Calu3 (cell line): ENCODE data around the gene YAF2. TPM values are rescaled to one million over a fixed set of nuclear protein-coding genes. Genes with fewer than 3 reads are reported as not detected.

Source experiments
- BruUV-seq: library from RNA; stranded (reverse); fragments of 400-500 nt; replicated peaks from 2 replicates; lab custom pipeline; 2021; lab: Mats Ljungman, UMichigan
- CTCF ChIA-PET: fragments of 300-600 bp; sonication (Branson Sonifier 250); formaldehyde crosslinking; loops from one replicate; lab custom pipeline; 2022; ENCODE audit warnings: antibody characterized with exemption; lab: Charles Lee
- DNase-seq: peaks from one replicate; pipeline ENCODE4 v3.0.0; 2022
- H3K27ac Mint-ChIP-seq: one replicate; pipeline ENCODE4 v1.8.0; 2022; ENCODE audit warnings: mixed read lengths; ENCODE audit not compliant: unreplicated experiment
- H3K27me3 Mint-ChIP-seq: one replicate; pipeline ENCODE4 v1.8.0; 2022; ENCODE audit warnings: mixed read lengths; ENCODE audit not compliant: unreplicated experiment
- H3K36me3 Mint-ChIP-seq: one replicate; pipeline ENCODE4 v1.8.0; 2022; ENCODE audit warnings: mild to moderate bottlenecking, moderate library complexity, mixed read lengths; ENCODE audit not compliant: insufficient read depth, unreplicated experiment
- H3K4me1 Mint-ChIP-seq: one replicate; pipeline ENCODE4 v1.8.0; 2022; ENCODE audit warnings: mild to moderate bottlenecking, low read depth, mixed read lengths; ENCODE audit not compliant: unreplicated experiment
- H3K4me3 Mint-ChIP-seq: one replicate; pipeline ENCODE4 v1.8.0; 2022; ENCODE audit warnings: mild to moderate bottlenecking, low read depth, moderate library complexity, mixed read lengths; ENCODE audit not compliant: unreplicated experiment
- H3K9me3 Mint-ChIP-seq: one replicate; pipeline ENCODE4 v1.8.0; 2022; ENCODE audit warnings: low read depth, mixed read lengths; ENCODE audit not compliant: unreplicated experiment
- CTCF ChIP-seq: fragments of 200-600 bp; IDR thresholded peaks from one replicate; pipeline ENCODE4 v1.8.0; 2022; ENCODE audit warnings: antibody characterized with exemption; ENCODE audit not compliant: unreplicated experiment
- intact Hi-C: fragments of 100-400 bp; cut with micrococcal nuclease; formaldehyde crosslinking; loops from one replicate; pipeline ENCODE4 v1.10.0; 2022; ENCODE audit not compliant: unreplicated experiment
- total RNA-seq: library from RNA; stranded (reverse); gene quantifications from 2 replicates; pipeline ENCODE4 v1.2.3, GENCODE V29; 2022

Gene YAF2
- total RNA-seq, 1 experiment from 2014 or later = 18.9 TPM

GRCh38 chr12:42145552-42146215 lies 92.4 kb downstream of the YAF2 start:
- no TSS peak for BruUV-seq
- no peak for TF ChIP-seq CTCF
- H3K4me3 Mint-ChIP-seq = peak overlapping the region; percentile 94
- peak overlapping the region; percentile 35 for H3K27ac Mint-ChIP-seq
- intact Hi-C loops = loop anchor here (10.0 kb wide), 1 partner anchor 89 kb away; the partner anchor contains the start of gene YAF2
- CTCF ChIA-PET = interaction anchor here (0.8 kb wide), 1 partner anchor 186 kb away, joined by 4 read pairs; no protein-coding TSS in a partner anchor
- no peaks in the 10 kb centered on the region for H3K27me3 Mint-ChIP-seq
- H3K9me3 Mint-ChIP-seq = no peaks in the 10 kb centered on the region
- DNase-seq = no peak
- H3K36me3 Mint-ChIP-seq = peaks cover 12% of the 10 kb centered on the region
- peaks cover 33% of the 10 kb centered on the region for H3K4me1 Mint-ChIP-seq

GRCh38 chr12:42145197-42145549 lies 92.9 kb downstream of the YAF2 start:
- intact Hi-C loops = loop anchor here (10.0 kb wide), 1 partner anchor 90 kb away; the partner anchor contains the start of gene YAF2
- H3K9me3 Mint-ChIP-seq = no peaks in the 10 kb centered on the region
- peaks cover 12% of the 10 kb centered on the region for H3K36me3 Mint-ChIP-seq
- DNase-seq = no peak
- H3K4me3 Mint-ChIP-seq = peak overlapping the region; percentile 94
- peak overlapping the region; percentile 35 for H3K27ac Mint-ChIP-seq
- no peak for TF ChIP-seq CTCF
- H3K27me3 Mint-ChIP-seq = no peaks in the 10 kb centered on the region
- H3K4me1 Mint-ChIP-seq = peaks cover 36% of the 10 kb centered on the region
- BruUV-seq = no TSS peak
- CTCF ChIA-PET = interaction anchor here (0.8 kb wide), 1 partner anchor 187 kb away, joined by 4 read pairs; no protein-coding TSS in a partner anchor

- CTCF ChIA-PET = interaction anchor here (0.8 kb wide), 1 partner anchor 187 kb away, joined by 4 read pairs; no protein-coding TSS in a partner anchor
- Mint-ChIP-seq H3K4me3 (peak within 1 kb of the TSS; percentile 94), H3K9me3 (no peaks in the 10 kb centered on the region), H3K36me3 (peaks cover 12% of the 10 kb centered on the region), H3K4me1 (peaks cover 36% of the 10 kb centered on the region), H3K27ac (peak within 1 kb of the TSS; percentile 93), H3K27me3 (no peaks in the 10 kb centered on the region)
- peak; percentile 87 for DNase-seq
- intact Hi-C loops = loop anchor here (5.0 to 10.0 kb wide), 2 partner anchors 90 to 183 kb away; partner anchors contain the start of genes PPHLN1, YAF2 and ZCRB1
- no TSS peak for BruUV-seq
- TF ChIP-seq CTCF = no peak
Observed at GRCh38 chr12:42144408-42145196, 93.4 kb downstream of the YAF2 start, which contains the start of gene GXYLT1. TSS of gene GXYLT1 (minus strand) at chr12:42144874. CDS start at chr12:42144646, 228 bp downstream.

- Mint-ChIP-seq H3K4me1 (peaks cover 36% of the 10 kb centered on the region), H3K36me3 (peaks cover 12% of the 10 kb centered on the region), H3K27me3 (no peaks in the 10 kb centered on the region), H3K9me3 (no peaks in the 10 kb centered on the region), H3K4me3 (peak overlapping the region; percentile 94), H3K27ac (peak overlapping the region; percentile 93)
- no peak for DNase-seq
- intact Hi-C loops = loop anchor here (5.0 to 10.0 kb wide), 2 partner anchors 91 to 183 kb away; partner anchors contain the start of genes PPHLN1, YAF2 and ZCRB1
- CTCF ChIA-PET = no interaction called here
- no peak for TF ChIP-seq CTCF
- BruUV-seq = no TSS peak
Observed at GRCh38 chr12:42144158-42144407, 94.0 kb downstream of the YAF2 start.
